Embryonic facial prominence (tissue), 1 donor: Measurements from ENCODE around the gene KIFC3.
"Not testable (repeated sequence)": the region's sequence is repeated elsewhere in the genome, so short reads cannot be mapped to it uniquely, and the experiment has no call there.

ENCODE experiments used
- DNase-seq: peaks from one replicate; pipeline ENCODE4 v3.0.0-alpha.2; 2016; ENCODE audit errors: extremely low spot score

The KIFC3 gene

DNA sequence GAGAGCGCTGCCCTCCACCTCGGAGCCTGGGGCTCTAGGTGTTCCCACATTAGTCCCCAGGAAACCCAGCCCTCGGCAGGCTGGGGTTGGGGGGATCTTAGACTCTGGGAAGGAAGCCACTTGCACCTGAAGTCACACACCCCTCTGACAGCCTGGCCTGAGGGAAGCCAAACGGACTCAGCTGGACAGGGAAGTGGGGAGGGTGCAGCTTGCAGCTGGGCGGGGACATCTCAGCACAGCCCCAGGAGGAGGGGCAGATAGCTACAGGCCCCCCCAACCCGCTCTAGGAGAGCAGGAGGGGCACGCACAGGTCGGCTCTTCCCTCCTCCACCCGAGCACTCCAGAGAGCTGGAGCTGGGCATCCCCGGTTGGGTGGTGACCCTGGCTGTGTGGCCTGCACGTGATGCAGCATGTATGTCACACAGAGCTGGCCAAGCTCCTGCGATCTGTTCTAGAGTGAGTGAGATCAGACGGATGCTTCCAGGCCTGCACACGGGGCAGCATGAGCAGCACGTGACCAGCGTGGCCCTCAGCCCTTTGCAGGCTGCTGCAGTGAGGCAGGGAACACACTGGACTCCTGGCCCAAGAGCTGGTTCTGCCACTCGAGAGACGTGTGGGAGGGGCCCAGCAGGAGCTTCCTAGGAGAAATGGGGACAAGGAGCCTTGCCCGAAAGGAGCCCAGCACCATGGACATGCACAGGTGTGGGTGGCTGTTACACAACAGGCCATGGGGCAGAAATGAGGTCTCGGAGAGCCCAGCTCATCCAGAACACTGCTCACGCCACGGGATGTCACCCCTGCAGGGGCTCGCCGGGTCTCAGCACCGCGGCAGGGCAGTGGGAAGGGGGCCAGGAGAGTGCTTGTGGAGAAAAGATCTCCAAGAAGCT lies 15.4 kb downstream of the KIFC3 start:
- no peak for DNase-seq

DNA sequence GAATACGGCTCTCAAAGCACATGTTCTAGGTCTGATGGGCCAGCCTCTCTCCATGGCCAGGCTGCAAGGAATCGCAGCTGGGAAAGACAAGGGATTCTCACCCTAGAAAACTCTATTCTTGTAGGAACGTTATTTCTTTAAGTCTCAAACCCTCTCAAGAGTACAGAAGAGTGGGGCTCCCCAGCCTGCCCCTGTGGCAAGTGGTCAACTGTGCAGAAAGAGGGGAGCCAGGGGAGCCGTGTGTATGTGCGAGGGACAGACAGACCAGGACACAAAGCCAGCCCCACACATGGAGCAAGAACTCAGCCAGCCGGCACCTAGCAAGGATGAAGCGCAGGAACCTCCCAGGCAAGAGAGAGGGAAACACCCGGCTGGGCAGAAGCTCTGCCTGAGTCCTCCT lies 16.4 kb downstream of the KIFC3 start:
- DNase-seq = no peak

DNA sequence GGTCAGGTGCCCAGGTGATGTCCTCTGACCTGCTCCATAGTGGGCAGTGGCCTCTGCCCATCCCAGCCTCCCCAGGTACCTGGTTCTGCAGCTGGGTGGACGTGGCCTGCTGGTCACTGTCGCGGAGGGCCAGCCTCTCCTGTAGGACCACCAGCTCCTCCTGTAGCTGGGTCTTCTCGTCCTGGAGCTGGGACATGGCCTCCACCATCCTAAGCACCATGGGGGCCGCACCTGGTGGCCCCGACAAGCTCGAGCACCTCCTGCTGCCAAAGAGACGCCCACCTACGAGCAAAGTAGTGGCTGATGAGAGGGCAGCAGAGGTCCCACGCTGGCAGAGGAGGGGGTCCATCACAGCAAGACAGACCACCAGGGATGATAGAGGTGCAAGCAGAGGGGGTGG lies 16.9 kb downstream of the KIFC3 start:
- no peak for DNase-seq

DNA sequence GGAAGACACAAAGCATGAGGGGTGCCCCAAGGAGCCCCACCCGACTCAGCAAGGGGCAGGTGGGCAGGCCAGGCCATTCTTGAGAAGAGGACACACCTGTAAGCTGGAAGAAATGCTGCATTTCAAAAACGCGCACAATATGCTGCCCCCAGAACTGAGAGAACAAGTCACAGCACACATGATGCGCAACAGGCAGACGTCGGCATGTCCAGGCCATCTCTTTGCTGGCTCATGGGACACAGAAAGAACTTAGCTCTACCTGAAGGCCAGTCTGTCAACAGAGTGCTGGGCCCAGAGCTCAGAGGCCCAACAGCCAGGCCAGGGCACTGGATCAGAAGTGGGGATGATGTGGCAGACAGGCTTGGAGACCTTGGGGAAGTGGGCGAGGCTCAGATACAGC lies 18.0 kb downstream of the KIFC3 start:
- no peak for DNase-seq

DNA sequence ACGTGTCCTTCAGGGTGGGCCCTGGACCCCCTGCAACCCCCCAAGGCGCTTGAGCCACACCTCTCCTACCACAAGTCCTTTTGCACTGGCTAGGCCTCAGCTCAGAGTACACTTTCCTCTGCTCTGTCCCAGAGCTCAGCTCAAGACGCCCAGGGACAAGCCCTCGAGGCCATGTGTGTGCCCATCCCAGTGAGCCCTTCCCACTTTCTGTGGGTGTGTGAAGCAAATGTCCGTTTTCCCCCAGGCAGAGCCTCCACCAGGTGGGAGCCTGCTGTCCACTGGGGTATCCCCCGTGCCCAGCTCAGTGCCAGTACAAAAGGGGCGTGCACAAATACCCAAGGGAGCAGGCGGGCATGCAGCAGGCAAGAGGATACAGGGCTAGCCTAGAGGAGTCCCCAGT lies 18.4 kb downstream of the KIFC3 start:
- no peak for DNase-seq

DNA sequence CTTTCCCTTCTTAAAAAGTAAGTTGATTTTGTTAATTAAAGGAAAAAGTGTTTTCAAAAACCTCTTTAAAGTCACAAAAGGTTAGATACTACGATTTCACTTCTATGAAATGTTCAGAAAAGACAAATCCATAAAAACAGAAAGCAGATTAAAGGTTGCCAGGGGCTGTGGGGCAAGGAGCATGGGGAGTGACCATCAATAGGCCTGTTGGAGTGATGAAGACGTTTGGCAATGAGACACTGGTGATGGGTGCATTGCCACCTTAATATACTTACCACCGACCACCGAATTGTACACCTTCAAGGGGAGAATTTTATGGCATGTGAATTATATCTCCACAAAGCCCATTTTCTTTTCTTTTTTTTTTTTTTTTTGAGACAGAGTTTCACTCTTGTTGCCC lies 19.2 kb downstream of the KIFC3 start:
- no peak for DNase-seq

DNA sequence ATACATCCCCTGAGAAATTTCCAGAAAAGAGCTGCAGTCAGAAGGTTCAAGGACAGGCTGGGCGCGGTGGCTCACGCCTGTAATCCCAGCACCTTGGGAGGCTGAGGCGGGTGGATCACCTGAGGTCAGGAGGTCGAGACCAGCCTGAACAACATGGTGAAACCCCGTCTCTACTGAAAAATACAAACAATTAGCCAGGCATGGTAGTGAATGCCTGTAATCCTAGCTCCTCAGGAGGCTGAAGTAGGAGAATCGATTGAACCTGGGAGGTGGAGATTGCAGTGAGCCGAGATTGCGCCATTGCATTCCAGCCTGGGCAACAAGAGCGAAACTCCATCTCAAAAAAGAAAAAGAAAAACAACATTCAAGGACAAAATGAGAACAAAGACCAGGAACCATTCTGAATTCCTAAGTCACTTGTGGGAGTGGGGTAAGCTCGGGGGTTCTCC lies 19.7 kb downstream of the KIFC3 start:
- not testable (repeated sequence) for DNase-seq

DNA sequence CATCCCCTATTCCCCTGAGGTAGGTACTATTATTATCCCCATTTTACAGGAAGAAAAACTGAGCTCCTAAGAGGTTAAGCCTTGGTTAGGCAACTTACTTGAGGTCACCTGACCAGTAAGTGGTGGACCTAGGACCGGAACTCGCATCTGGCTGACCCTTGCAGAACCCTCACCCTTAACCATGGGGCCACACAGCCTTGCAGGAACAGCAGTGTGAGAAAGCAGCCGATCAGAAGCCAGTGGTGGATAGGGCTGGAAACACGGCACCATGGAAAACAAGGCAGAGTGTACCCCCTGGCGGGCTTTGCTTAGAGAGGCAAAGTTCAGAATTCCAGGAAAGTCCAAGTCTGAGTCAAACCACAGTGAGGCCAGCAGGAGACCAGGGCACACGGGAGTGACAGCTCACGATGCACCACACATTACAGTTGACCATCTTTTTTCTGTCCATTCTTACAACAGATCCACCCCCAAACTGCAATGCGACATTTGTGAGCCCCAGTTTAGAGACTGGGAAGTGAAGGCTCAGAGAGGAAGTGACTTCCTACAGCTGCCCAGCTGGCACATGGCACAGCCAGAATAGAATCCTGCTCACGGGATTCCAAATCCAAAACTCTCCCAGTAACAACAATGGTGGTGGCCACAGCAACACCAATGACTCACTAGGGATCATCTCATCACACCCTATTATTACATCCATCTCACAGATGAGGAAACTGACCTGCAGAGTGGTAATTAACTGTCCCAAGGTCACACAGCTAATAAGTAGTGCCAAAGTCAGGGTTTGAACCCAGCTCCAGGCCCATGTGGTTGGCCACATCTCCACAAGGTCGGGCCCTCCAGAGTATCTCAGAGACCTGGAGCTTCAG lies 20.3 kb downstream of the KIFC3 start:
- no peak for DNase-seq

DNA sequence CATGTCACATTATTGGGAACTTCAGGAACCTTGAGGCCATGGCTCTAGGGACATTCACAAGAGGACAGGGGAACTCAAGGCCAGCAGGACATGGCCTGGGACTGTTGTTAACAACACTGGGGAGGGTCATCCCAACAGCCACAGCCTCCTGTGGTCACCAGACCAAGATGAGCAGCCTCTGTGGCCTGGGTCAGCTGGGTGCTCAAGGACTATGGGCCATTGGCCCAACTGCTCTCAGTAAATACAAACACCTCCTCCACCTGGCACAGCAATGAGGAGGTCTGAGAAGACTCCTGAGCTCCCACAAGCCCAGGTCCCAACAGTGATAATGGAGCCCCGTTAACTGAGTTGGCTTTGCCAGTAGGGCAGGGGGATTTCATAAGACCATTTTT lies 20.9 kb downstream of the KIFC3 start:
- DNase-seq = no peak

DNA sequence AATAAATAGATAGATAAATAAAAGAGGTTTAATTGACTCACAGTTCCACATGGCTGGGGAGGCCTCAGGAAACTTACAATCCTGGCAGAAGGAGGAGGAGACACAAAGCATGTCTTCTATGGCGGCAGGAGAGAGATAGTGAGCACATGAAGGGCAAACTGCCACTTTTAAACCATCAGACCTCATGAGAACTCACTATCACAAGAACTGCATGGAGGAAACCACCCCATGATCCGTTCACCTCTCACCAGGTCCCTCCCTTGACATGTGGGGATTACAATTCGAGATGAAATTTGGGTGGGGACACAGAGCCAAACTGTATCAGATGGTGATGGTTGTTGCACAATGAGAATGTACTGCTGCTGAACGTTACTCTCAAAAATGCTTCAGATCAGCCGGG lies 22.5 kb downstream of the KIFC3 start:
- not testable (repeated sequence) for DNase-seq

DNA sequence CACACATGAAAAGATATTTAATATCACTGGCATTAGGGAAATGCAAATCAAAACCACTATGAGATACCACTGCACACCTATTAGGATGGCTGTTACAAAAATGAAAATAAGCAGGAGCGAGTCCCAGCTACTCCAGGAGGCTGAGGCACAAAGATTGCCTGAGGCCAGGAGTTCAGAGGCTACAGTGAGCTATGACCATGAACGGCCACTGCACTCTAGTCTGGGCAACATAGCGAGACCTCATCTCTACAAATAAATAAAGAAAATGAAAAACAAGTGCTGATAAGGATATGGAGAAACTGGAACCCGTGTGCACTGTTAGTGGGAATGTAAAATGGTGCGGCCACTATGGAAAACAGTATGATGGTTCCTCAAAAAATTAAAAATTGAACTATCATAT lies 23.6 kb downstream of the KIFC3 start:
- DNase-seq = no peak

DNA sequence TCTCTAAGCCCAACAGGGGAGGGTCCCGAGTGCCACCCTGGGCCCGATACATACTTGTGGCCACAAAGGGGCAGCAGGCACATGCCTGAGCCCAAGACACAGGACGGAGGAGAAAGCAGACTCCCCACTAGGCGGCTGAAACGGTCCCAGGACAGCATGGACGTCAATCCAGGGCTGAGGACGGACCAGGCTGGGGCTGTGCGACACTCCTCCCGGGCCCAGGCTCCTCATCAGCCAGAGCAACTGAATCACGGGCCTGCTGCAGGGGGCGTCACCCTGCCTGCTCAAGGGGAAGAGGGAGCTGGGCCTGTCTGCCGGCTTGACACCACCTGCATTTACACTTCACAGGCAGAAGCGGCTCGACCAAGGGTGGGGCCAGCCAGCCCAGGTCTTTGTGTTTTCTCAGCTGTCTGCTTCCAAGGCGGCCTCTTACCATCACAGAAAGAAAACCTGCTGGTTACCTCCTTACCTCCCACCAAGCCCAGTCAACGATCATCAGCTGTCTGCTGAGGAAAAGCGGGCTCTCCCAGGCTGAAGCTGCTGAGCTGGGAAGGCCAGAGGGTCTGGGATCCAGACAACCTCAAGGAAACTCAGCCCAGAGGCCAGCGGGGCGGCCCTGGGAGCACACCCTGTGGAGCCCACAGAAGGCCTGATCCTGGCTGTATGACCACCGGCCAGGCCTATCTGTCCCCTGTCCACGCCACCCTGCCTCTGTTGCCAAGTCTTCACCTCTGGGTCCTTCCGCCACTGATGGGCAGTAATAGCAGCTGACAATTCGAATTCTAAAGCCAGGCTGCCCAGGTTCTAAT lies 26.4 kb downstream of the KIFC3 start:
- DNase-seq = no peak

DNA sequence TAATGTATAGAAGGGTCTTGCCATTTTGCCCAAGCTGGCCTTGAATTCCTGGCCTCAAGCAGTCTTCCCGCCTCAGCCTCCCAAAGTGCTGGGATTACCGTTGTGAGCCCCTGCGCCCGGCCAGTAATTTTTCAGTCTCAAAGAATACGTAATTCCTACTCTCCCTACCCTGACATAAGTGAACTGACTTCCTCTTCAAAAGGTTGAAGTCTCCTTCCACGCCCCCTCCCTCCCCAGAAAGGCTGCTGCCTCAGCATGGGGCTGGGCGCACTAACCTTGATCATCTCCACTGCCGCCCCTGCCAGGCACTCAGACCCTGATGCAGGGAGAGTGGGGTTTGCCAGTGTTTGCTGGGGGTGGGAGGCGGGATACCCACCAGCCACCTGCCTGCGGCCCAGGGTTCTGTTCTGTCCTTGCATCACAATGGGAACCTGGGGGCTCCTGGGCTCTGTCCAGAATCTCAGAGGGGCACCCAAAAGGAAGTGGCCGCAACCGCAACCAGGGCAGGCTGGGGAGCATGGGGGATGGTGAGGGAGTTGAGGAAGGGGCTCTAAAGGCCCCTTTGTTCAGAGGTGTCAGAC lies 27.5 kb downstream of the KIFC3 start:
- no peak for DNase-seq

DNA sequence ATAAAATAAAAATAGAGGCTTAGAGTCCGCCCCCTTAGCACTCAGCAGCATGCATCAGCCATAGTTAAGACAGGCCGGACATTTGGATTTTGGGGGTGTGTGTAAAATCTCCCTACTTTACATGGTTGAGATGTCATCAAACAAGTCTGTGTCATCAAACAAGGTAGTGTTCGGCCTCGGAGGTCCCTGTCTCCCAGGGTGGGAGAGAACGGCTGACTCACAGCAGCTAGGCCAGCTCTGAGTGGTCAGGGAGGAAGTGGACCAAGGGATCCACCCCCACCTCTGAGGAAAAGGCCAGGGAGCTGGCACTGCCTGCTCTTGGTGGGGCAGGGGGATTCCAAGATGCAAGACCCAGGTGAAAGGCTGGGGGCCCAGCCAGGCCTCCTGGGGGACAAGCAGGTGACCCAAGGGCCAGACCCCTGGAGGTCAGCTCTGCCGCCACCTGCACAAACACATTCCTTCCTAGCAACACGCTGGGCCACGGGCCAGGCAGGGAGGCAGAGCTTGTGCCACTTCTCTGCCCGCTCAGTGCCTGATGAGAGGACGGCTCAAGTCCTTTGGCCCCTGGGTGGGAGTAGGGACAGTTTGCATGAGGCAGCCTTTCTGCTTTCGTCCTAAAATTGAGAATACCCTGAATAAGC lies 28.5 kb downstream of the KIFC3 start:
- no peak for DNase-seq

DNA sequence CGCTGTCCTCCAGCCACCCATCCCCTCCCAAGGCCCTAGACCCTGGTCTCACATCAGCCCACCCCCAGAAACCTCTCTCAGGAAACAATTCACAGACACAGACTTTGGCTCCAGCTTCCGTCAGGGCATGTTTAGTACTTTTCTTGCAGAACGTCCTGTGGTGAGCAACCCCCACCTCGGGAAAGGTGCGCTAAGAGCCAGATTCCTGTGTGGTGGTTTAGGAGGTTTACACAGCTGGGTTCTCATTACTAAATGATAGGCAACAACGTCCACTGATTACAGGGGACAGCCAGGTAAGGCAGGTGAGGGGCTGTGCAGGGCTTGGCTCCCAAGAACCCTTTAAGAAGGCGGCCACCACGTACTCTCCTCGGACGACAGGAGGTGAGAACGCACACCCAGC lies 29.3 kb downstream of the KIFC3 start:
- no peak for DNase-seq

DNA sequence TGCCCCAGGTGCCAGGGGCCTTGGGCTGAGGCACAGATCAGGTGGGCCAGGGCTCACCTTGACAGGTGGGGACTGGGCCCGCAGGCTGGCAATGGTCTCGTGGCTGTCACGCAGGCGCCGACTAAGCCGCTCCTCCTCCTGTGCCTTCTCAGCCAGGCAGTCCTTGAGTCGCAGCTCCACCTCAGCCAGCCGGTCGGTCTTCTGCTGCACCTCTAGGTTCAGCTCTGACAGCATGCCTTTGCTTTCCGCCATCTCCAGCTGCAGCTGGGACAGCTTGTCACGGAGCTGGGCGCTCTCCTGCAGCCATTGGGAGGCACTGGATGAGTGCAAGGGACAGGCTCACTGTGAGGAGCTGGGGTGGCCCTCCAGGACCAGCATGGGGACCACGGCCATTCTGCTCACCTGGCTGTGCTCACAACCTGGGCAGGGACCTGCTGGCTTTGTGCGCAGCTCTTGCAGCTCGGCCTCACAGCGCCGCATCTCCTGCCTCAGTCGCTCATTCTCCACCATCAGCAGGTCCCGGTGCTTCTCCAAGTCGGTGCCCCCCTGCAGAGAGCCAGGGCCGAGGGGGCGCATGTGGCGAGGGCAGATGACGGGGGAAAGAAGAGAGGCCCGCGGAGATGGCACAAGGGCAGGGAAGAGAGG lies 31.0 kb downstream of the KIFC3 start:
- no peak for DNase-seq

DNA sequence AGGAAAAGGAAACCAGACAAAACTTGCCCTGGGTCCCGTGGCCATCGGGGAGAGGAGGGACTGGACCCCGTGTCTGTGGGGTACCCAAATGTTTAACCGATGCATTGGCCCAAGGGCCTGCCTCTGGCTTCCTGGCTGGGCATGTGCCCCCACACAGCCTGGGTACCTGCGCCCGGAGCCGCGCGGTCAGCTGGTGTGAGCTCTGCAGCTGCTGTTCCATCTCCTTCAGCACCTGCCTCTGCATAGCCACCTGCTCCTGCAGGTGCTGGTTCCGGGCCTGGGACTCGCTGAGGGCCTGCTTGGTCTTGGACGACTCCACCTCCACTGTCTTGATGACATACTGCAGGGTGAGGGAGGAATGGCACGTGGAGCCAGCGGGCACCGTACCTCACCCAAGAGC lies 31.9 kb downstream of the KIFC3 start:
- no peak for DNase-seq

DNA sequence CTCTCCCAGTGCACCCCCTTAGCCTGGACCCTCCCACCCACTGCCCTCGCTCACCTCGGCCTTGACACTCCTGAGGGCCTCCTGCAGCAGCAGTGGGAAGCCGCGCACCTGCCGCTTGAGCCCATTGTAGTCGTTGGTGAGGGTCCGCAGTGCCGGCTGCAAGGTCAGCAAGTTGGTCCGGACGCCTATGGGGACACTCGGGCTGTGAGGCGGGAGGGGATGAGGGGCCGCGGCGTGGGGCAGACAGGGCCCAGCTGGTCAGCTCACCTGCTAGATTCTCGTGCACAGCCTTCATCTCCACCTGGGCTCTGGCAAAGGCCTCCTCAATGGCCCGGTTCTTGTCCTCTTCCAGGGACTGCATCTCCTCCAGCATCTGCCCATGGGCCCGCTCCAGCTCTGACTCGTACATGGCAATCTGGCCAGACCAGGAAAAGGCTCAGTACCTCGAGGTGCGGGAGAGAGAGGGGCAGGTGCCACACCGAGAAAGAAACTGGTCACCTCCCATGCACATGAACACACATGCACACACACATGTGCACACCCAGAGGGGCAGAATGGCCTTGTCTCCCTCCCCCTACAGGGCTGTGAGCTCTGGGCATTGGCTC lies 32.6 kb downstream of the KIFC3 start:
- DNase-seq = no peak

DNA sequence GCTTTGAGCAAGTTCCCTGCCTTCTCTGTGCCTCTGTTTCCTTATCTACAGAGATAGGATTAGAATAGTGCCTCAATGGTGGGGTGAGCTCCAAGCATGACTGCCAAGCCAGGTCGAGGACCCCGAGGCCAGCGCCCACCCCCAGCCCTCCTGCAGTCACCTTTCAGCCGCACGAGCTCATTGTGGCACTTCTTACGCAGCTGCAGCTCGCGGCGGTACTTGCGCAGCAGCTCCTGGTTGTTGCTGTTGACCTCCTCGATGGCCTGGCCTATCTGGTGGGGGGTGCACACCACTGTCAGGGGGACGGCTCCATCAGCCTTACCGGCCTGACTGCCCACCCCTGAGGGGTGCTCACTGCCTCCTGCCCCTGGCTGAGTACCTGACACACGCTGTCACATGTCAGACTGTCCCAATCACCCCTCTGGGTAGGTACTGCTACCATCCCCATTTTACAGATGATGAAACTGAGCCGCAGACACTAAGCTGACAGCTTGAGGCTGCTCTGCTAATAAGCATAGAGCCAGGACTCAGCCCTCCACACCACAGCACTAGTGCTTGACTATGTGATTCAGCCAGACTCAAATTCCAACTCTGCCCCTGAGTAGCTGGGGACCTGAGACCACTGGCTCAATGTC lies 35.5 kb downstream of the KIFC3 start:
- DNase-seq = no peak
